HG03097 (cell line): Measurements from ENCODE around the gene CEP112.

Source experiments
- ATAC-seq: cut with Tn5 transposase; IDR thresholded peaks from one replicate; pipeline ENCODE4 v1.9.1; 2021; ENCODE audit not compliant: unreplicated experiment, low FRiP score

The CEP112 gene

GRCh38 chr17:65898651-65899050 lies 293.3 kb downstream of the CEP112 start:
- no peak for ATAC-seq

DNA sequence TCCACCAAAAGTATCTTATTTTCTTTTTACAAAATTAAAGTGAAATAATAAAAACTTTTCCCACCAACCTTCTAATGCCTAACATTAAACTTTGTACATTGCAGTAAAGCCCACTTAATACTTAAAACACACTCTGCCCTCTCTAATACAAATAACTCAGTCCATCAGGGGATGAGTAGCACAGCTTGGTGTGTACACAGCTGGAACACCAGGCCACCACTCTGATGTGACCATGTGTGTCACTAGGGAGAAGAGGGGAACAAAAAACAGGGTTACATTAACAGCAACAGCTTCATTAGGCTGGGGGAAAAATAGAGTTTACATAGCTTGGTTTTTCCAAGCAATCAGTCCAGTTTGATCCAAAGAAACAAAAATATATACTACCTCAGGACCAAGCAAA lies 295.0 kb downstream of the CEP112 start:
- no peak for ATAC-seq

DNA sequence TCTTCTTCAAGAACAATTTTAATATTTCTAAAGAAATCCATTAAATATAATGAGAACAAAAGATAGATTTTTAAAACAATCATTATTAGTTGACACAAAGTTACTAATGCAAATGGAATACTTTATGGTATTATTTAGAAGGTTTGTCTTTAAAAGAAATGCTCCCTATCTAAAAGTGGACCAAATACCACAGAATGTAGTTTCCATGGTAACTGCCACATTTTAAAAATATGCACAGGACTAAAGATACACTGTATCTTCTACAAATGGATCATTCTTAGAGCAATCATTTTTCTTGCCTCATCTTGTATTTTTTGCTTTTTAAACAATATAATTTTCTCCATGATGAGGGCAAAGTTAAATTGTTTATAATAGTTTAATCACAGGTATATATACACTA lies 296.0 kb downstream of the CEP112 start:
- ATAC-seq = no peak

GRCh38 chr17:65893692-65894279 lies 298.1 kb downstream of the CEP112 start:
- no peak for ATAC-seq

DNA sequence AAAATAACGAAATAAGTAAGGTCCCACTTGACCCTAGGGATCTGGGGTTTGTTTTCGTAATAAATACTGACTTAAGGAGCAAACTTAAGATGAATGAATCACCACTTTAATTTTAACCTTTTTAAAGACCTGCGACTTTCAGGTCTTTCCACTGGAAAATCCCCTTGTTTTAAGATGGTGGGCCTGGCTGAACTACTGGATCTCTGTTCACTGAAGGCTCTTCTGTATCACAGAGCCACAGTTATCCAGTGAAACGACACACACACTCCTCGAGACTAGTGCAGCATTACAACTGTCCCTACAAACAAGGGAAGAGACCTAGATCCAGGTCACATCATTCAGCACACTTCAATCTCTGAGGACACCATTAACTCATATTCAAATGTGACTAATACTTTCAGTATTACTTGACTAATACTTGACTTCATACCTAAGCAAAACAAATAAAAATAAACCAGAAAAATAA lies 299.0 kb downstream of the CEP112 start:
- ATAC-seq = no peak

DNA sequence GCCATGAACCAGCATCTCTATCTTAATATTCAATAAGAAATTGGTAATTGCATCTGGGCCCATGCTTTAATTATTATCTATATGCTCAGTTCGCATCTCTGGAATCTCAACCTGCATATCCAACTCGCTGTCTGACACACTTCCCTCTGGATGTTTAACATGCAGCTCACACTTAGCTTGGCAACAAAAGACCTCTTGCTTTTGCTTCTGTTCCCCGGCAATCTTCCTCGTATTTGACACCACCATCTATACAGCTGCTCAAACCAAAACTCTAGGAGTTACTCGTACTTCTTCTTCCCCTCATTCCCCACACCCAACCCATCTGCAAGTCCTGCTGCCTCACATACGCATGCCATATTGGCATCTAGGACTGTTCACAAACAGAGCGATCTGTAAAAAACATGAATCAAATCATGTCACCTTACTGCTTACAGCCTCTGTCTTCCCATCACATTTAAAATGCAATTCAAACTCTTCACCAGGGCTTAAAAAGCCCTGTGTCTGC lies 300.6 kb downstream of the CEP112 start:
- no peak for ATAC-seq

GRCh38 chr17:65888649-65889048 lies 303.3 kb downstream of the CEP112 start:
- ATAC-seq = no peak

GRCh38 chr17:65886315-65887245 lies 305.4 kb downstream of the CEP112 start:
- no peak for ATAC-seq

DNA sequence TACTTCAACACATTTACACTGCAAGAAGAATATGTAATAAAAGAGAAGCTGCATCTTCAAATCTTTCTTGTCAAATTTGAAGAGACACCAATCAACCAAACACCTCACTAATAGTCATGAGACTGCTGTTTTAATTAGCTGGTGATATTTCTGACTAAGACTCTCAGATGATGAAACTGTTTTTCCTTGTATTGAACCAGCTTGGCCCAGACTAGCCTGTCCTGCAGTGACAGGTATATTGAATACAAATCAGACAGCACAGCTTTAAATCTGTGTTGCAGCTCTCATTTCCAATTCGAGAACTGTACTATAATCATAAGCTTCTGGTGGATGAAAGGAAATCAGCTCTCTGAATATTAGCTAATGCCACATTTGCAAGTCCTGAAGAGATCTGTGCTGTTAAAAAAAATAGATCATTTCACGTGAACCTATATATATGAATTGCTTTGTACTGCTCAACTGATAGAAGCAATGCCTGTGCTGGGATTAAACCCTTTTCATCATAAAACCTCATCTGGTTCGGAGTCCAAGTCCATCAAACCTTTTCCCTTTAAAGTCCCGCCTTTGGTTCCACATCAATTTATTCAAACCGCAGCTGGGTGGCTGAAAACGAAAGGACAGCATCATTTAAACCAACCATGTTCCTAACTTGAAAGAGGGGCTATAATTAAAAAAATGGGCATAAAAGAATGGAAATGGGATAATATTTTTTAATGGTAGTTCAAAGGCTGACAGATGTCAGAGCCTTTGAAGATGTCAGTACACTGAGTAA lies 306.2 kb downstream of the CEP112 start:
- no peak for ATAC-seq

DNA sequence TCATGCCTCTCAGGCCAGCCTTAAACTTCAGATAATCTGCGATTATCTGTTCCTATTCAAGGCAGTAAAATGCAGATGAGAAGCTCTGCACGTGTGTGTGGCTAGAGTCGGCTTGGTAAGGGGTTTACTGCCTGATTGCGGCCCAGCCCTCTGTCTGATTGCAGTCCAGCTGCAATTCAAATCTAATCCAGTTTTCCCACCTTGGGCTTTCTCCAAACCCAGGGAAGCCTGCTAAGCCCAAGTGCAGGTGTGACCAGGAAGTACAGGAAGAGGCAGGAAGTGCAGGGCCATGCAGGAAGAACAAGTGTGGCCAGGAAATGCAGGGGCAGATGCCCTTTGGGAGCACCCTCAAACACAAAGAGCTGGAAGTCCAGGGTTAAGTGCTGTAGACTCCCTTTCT lies 314.9 kb downstream of the CEP112 start:
- no peak for ATAC-seq

DNA sequence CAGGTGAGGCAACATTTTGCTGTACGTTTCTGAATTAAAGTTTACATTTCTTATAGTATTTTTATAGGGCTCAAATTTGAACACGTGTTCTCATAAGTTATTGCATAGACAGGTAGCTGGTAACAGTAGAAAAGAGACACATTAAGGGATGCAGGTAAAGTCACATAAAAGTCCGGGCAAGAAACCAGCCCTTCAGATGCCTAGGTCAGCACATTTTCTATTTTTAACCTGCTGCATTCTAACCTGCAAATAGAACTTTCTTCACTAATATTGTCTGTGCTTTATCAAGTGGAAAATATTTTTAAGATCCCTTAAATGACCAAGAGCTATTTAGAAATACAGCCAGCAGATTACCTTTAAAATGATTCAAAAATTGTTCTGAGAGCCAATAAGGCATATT lies 323.1 kb downstream of the CEP112 start:
- no peak for ATAC-seq

DNA sequence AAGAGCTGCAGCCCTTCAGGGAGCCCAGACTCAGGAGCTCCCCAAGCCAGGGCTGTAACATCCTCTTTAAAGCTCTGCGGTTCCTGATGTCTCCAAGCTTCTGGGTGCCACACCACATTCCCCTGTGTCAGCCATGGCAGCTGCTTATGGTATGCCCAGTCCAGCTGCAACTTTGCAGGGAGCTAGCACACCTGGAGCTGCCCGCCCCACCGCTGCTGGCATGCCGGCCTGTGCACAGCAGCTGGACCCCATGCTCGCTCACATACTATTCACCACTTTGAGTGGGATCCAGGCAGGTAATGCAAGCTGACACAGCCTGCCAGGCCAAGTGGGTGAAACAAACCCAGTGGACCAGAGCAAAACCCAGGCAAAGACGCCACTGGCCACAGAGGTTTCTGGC lies 324.9 kb downstream of the CEP112 start:
- ATAC-seq = no peak

DNA sequence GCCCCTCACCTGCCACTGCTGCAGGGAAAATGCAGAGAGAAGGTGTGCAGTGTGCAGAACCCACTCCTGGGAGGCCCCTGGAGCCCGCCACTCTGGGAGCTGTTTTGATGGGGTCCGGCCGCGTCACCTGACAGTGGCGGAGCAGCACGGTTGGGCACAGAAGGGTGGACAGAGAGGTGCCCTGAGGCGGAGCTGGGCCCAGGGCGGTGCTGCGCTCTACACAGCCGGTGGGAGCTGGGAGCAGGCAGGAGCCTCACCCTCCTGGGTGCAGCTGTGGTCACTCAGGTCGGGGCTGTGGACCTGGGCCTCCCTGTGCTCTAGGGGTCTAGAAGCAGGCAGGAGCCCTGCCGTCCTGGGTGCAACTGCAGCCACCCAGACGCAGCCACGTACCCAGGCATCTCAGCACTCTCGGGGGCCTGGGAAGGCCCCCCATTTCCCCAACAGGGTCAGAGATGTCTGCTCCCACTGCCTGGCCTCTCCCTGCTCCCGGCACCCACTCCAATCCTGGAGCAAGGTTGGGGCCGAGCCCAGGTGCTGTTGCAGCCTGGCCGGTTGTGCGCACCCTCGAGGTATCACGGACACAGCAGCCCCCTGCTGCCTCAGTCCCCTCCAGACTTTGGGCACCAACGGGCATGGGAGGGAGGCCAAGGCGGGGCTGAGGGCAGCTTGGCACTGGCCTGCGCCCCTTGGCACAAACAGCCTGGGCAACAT lies 326.1 kb downstream of the CEP112 start:
- no peak for ATAC-seq

DNA sequence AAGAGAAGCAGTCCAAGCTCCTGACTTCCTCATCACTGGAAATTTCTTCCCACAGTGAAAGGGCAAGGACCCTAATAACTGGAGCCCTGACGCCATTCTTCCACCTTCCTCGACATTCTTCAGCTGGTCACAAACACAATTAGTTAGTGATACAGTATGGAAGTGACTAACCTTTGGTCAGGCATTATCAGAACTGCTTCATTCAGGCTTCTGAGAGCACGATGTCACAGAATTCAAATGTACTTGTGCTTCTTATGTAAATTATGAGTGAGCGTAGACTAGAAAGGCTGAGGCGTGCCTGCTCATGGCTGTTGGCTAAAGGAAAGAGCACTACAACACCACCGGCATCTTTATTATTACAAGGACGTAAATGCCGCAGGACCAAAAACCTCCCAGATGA lies 327.5 kb downstream of the CEP112 start:
- ATAC-seq = no peak

GRCh38 chr17:65857718-65858117 lies 334.2 kb downstream of the CEP112 start:
- ATAC-seq = no peak

DNA sequence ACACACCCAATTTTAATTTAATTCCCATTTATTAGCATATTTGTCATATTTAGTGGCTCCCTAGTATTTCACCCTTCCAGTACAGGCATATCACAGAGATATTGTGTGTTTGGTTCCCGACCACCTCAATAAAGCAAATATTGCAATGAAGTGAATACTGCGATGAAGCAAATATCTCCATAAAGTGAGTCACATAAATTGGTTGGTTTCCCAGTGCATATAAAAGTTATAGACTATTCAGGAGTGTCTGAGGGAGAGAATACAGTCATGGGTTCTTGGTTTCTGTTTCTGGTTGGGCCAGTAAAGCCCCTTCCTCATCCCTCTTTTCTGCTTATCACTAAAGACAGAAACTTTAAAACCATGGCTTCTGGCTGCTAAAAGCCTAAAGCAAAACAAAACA lies 335.1 kb downstream of the CEP112 start:
- no peak for ATAC-seq

DNA sequence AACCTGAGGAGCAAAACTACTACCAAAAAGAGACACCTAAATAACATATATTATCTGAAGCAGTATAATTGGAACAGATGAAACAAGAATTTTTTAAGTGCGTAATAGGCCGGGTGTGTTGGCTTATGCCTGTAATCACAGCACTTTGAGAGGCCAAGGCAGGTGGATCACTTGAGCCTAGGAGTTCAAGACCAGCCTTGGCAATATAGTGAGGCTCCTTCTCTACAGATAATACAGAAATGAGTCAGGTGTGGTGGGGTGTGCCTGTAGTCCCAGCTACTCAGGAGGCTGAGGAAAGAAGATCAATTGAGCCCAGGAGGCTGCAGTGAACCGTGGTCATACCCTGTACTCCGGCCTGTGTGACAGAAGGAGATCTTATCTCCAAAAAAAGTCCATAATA lies 336.3 kb downstream of the CEP112 start:
- ATAC-seq = no peak

- no peak for ATAC-seq
Measured at GRCh38 chr17:65855245-65855644, 336.7 kb downstream of the CEP112 start.

DNA sequence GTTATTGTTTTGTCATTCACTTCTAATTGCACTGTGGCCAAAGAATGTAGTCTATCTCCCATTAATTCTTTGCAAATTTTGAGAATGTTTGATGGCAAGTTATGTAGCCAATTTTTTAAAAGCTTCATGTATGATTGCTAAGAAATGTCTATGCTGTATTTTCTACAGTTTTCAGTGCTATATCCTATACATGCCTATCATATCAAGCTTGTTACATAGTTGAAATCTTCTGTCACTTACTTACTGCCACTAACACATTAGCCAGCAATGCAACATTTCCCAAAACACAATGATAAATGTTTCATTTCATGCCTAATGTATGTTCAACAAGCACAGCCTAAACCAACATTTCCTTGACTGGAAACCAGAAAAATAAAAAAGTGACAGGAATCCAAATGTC lies 338.1 kb downstream of the CEP112 start:
- no peak for ATAC-seq

GRCh38 chr17:65852911-65853310 lies 339.0 kb downstream of the CEP112 start:
- no peak for ATAC-seq
